ENCODE results near the gene PHKB.

PHKB gene

GRCh38 chr16:47731252-47731651 lies 270.1 kb downstream of the PHKB start:
- no peak for TF ChIP-seq CTCF (IDR thresholded peaks at IDR 0.05; ENCODE audit: unreplicated experiment in 3 of 3)
- H3K36me3 Mint-ChIP-seq (ENCODE audit: low read depth), result no peaks in the 10 kb centered on the region
- H3K27ac Mint-ChIP-seq, result no peak overlapping the region
- no peaks in the 10 kb centered on the region for H3K4me1 Mint-ChIP-seq
- no peaks in the 10 kb centered on the region for H3K9me3 Mint-ChIP-seq
- no peak overlapping the region for H3K4me3 Mint-ChIP-seq
- peaks cover 4% of the 10 kb centered on the region for H3K27me3 Mint-ChIP-seq (ENCODE audit: low read depth)

- no peaks in the 10 kb centered on the region for H3K4me1 Mint-ChIP-seq
- H3K27me3 Mint-ChIP-seq (ENCODE audit: low read depth), result peaks cover 4% of the 10 kb centered on the region
- H3K27ac Mint-ChIP-seq, result no peak overlapping the region
- no peaks in the 10 kb centered on the region for H3K9me3 Mint-ChIP-seq
- H3K4me3 Mint-ChIP-seq, result no peak overlapping the region
- no peak for TF ChIP-seq CTCF (IDR thresholded peaks at IDR 0.05; ENCODE audit: unreplicated experiment in 3 of 3)
- no peaks in the 10 kb centered on the region for H3K36me3 Mint-ChIP-seq (ENCODE audit: low read depth)
These were observed 271.0 kb downstream of the PHKB start for GRCh38 chr16:47732122-47732521.

- Mint-ChIP-seq H3K27ac (no peak overlapping the region), H3K27me3 (ENCODE audit: low read depth) (peaks cover 4% of the 10 kb centered on the region), H3K4me3 (no peak overlapping the region), H3K9me3 (no peaks in the 10 kb centered on the region), H3K4me1 (no peaks in the 10 kb centered on the region), H3K36me3 (ENCODE audit: low read depth) (no peaks in the 10 kb centered on the region)
- TF ChIP-seq CTCF (IDR thresholded peaks at IDR 0.05; ENCODE audit: unreplicated experiment in 3 of 3), result no peak
These were observed 271.5 kb downstream of the PHKB start for GRCh38 chr16:47732523-47733111.

GRCh38 chr16:47734081-47734857 lies 273.1 kb downstream of the PHKB start:
- Mint-ChIP-seq H3K27me3 (ENCODE audit: low read depth) (peaks cover 4% of the 10 kb centered on the region), H3K4me3 (no peak overlapping the region), H3K4me1 (no peaks in the 10 kb centered on the region), H3K9me3 (peaks cover 3% of the 10 kb centered on the region), H3K36me3 (ENCODE audit: low read depth) (no peaks in the 10 kb centered on the region), H3K27ac (no peak overlapping the region)
- TF ChIP-seq CTCF (IDR thresholded peaks at IDR 0.05; ENCODE audit: unreplicated experiment in 3 of 3), result no peak

GRCh38 chr16:47734987-47735594 lies 274.0 kb downstream of the PHKB start:
- no peaks in the 10 kb centered on the region for H3K36me3 Mint-ChIP-seq (ENCODE audit: low read depth)
- peaks cover 6% of the 10 kb centered on the region for H3K9me3 Mint-ChIP-seq
- peaks cover 4% of the 10 kb centered on the region for H3K27me3 Mint-ChIP-seq (ENCODE audit: low read depth)
- no peak overlapping the region for H3K4me3 Mint-ChIP-seq
- no peak overlapping the region for H3K27ac Mint-ChIP-seq
- H3K4me1 Mint-ChIP-seq, result no peaks in the 10 kb centered on the region
- no peak for TF ChIP-seq CTCF (IDR thresholded peaks at IDR 0.05; ENCODE audit: unreplicated experiment in 3 of 3)
